ENCODE results near the gene GFAP.
A peak's percentile ranks its signal among the peaks of the same experiment; 100 is the strongest.
"Not testable (repeated sequence)": the region's sequence is repeated elsewhere in the genome, so short reads cannot be mapped to it uniquely, and the experiment has no call there.

Gene GFAP

DNA sequence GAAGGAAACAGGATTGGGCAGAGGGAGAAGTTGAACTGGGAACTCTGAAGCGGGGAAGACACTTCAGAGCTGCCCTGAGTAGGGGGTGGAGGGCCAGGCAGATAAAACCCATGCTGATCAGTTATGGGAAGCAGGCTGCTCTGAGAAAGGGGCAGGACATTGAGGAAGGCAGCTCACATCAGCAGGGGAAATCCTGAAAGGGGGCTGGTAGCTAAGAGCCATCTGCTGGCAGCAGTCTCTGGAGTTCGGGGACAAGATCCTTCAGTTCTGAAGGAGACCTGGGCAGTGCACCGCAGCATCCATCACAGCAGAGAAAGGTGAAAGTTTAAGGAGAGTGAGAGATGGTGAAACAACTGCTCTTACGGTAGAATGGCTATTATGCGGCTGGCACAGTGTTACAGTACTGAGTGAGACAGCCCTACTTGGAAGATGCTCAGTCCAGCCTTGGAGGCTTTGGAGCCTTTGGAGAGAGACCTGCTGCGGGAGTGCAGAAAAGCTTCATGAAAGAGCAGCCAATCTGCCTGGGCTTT is 37.7 kb upstream of the GFAP start:
- TF ChIP-seq, protein P1, sequence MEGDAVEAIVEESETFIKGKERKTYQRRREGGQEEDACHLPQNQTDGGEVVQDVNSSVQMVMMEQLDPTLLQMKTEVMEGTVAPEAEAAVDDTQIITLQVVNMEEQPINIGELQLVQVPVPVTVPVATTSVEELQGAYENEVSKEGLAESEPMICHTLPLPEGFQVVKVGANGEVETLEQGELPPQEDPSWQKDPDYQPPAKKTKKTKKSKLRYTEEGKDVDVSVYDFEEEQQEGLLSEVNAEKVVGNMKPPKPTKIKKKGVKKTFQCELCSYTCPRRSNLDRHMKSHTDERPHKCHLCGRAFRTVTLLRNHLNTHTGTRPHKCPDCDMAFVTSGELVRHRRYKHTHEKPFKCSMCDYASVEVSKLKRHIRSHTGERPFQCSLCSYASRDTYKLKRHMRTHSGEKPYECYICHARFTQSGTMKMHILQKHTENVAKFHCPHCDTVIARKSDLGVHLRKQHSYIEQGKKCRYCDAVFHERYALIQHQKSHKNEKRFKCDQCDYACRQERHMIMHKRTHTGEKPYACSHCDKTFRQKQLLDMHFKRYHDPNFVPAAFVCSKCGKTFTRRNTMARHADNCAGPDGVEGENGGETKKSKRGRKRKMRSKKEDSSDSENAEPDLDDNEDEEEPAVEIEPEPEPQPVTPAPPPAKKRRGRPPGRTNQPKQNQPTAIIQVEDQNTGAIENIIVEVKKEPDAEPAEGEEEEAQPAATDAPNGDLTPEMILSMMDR (IDR thresholded peaks at IDR 0.05; ENCODE audit: extremely low read depth, insufficient read depth, missing control alignments), result no peak
- in situ Hi-C loops (cut with MboI; ENCODE audit: low pct_unique_long_range_greater_than_20kb, low sequenced_read_pairs, unreplicated experiment), result no loop called here
- no peak for DNase-seq (ENCODE audit: low spot score)

- TF ChIP-seq, protein P1 (IDR thresholded peaks at IDR 0.05; ENCODE audit: extremely low read depth, insufficient read depth, missing control alignments), result no peak
- DNase-seq (ENCODE audit: low spot score), result no peak
- in situ Hi-C loops (cut with MboI; ENCODE audit: low pct_unique_long_range_greater_than_20kb, low sequenced_read_pairs, unreplicated experiment), result no loop called here
Observed at GRCh38 chr17:44948315-44948795, 33.1 kb upstream of the GFAP start.

GRCh38 chr17:44947461-44948314 is 32.4 kb upstream of the GFAP start, which contains the start of gene KIF18B:
Gene KIF18B (minus strand): TSS chr17:44947773. CDS start chr17:44936344, 11,429 bp downstream.
- DNase-seq (ENCODE audit: low spot score), result peak; percentile 98
- in situ Hi-C loops (cut with MboI; ENCODE audit: low pct_unique_long_range_greater_than_20kb, low sequenced_read_pairs, unreplicated experiment), result no loop called here
- TF ChIP-seq, protein P1 (IDR thresholded peaks at IDR 0.05; ENCODE audit: extremely low read depth, insufficient read depth, missing control alignments), result no peak

- in situ Hi-C loops (cut with MboI; ENCODE audit: low pct_unique_long_range_greater_than_20kb, low sequenced_read_pairs, unreplicated experiment); DNase-seq (ENCODE audit: low spot score): not testable (repeated sequence)
Observed at GRCh38 chr17:44945652-44946051, 30.4 kb upstream of the GFAP start.

- TF ChIP-seq, protein P1 (IDR thresholded peaks at IDR 0.05; ENCODE audit: extremely low read depth, insufficient read depth, missing control alignments), result no peak
- in situ Hi-C loops (cut with MboI; ENCODE audit: low pct_unique_long_range_greater_than_20kb, low sequenced_read_pairs, unreplicated experiment), result no loop called here
- no peak for DNase-seq (ENCODE audit: low spot score)
Observed at GRCh38 chr17:44942456-44942855, 27.2 kb upstream of the GFAP start.

DNA sequence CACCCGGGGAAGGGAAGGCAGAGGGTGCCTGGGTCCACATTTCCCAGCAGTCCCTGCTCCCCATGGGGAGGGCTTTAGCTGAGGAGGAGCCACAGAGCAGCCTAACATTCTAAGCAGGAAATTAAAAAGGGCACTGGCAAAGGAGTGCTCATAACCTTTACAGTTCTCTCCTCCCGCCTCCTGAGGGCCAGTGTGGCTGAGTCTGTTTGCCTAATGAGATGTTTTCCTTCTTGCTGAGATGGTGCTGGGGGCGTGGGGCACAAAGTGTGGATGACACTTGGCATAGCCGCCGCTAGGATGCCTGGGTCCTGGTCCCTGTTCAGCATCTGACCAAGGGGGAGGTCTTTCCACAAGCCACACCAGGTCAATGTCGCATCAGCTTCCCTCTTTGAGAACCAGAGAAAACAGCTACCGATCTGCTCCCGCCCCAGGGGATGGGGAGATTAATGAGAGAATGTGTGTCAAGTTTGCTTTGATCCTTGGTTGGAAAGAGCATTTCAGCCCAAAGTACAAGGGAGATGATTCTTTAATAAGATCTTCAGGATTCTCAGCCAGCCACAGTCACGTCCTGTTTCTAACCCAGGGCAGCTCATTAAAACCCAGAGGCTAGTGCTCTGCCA is 26.5 kb upstream of the GFAP start:
- in situ Hi-C loops (cut with MboI; ENCODE audit: low pct_unique_long_range_greater_than_20kb, low sequenced_read_pairs, unreplicated experiment), result no loop called here
- no peak for DNase-seq (ENCODE audit: low spot score)
- TF ChIP-seq, protein P1 (IDR thresholded peaks at IDR 0.05; ENCODE audit: extremely low read depth, insufficient read depth, missing control alignments), result no peak

GRCh38 chr17:44940768-44941167 is 25.5 kb upstream of the GFAP start:
- in situ Hi-C loops (cut with MboI; ENCODE audit: low pct_unique_long_range_greater_than_20kb, low sequenced_read_pairs, unreplicated experiment), result no loop called here
- TF ChIP-seq, protein P1 (IDR thresholded peaks at IDR 0.05; ENCODE audit: extremely low read depth, insufficient read depth, missing control alignments), result no peak
- no peak for DNase-seq (ENCODE audit: low spot score)
